ENCODE results near the gene KRT76.

KRT76 gene

GRCh38 chr12:52787324-52788191, 10.4 kb upstream of the KRT76 start:
- H3K4me3 ChIP-seq = no peak overlapping the region
- H3K27ac ChIP-seq = no peak overlapping the region

- H3K4me3 ChIP-seq = no peak overlapping the region
- H3K27ac ChIP-seq = no peak overlapping the region
Measured at GRCh38 chr12:52784909-52785308, 7.8 kb upstream of the KRT76 start.

GRCh38 chr12:52783563-52784316, 6.6 kb upstream of the KRT76 start:
- H3K4me3 ChIP-seq = no peak overlapping the region
- H3K27ac ChIP-seq = no peak overlapping the region

- Histone ChIP-seq H3K4me3 (no peak overlapping the region), H3K27ac (no peak overlapping the region)
Measured at GRCh38 chr12:52782502-52782901, 5.4 kb upstream of the KRT76 start.

GRCh38 chr12:52781399-52782082, 4.4 kb upstream of the KRT76 start:
- H3K4me3 ChIP-seq = no peak overlapping the region
- H3K27ac ChIP-seq = no peak overlapping the region

- Histone ChIP-seq H3K4me3 (no peak overlapping the region), H3K27ac (no peak overlapping the region)
Measured at GRCh38 chr12:52779914-52780313, 2.8 kb upstream of the KRT76 start.

GRCh38 chr12:52778833-52779232, 1.7 kb upstream of the KRT76 start:
- H3K4me3 ChIP-seq = no peak overlapping the region
- H3K27ac ChIP-seq = no peak overlapping the region

GRCh38 chr12:52777566-52777965, 421 bp upstream of the KRT76 start:
- no peak overlapping the region for H3K4me3 ChIP-seq

GRCh38 chr12:52776435-52776834, 710 bp downstream of the KRT76 start:
- no peak overlapping the region for H3K27ac ChIP-seq

More at GRCh38 chr12:52777566-52777965, 421 bp upstream of the KRT76 start:
- H3K27ac ChIP-seq = no peak overlapping the region

GRCh38 chr12:52774629-52775250, 2.4 kb downstream of the KRT76 start:
- Histone ChIP-seq H3K27ac (no peak overlapping the region), H3K4me3 (no peak overlapping the region)

More at GRCh38 chr12:52776435-52776834, 710 bp downstream of the KRT76 start:
- no peak overlapping the region for H3K4me3 ChIP-seq

GRCh38 chr12:52772772-52773171, 4.4 kb downstream of the KRT76 start:
- Histone ChIP-seq H3K4me3 (no peak overlapping the region), H3K27ac (no peak overlapping the region)

GRCh38 chr12:52772188-52772587, 5.0 kb downstream of the KRT76 start:
- H3K27ac ChIP-seq = no peak overlapping the region

GRCh38 chr12:52771505-52771904, 5.6 kb downstream of the KRT76 start:
- H3K4me3 ChIP-seq = no peak overlapping the region
- H3K27ac ChIP-seq = no peak overlapping the region

More at GRCh38 chr12:52772188-52772587, 5.0 kb downstream of the KRT76 start:
- H3K4me3 ChIP-seq = no peak overlapping the region

GRCh38 chr12:52771088-52771487, 6.1 kb downstream of the KRT76 start:
- H3K4me3 ChIP-seq = no peak overlapping the region
- no peak overlapping the region for H3K27ac ChIP-seq

- H3K4me3 ChIP-seq = no peak overlapping the region
- no peak overlapping the region for H3K27ac ChIP-seq
Measured at GRCh38 chr12:52769946-52770345, 7.2 kb downstream of the KRT76 start.

- no peak overlapping the region for H3K27ac ChIP-seq
- no peak overlapping the region for H3K4me3 ChIP-seq
Measured at GRCh38 chr12:52769354-52769753, 7.8 kb downstream of the KRT76 start.

- H3K4me3 ChIP-seq = no peak overlapping the region
- no peak overlapping the region for H3K27ac ChIP-seq
Measured at GRCh38 chr12:52768479-52769200, 8.5 kb downstream of the KRT76 start.

- Histone ChIP-seq H3K4me3 (no peak overlapping the region), H3K27ac (no peak overlapping the region)
Measured at GRCh38 chr12:52767427-52767826, 9.7 kb downstream of the KRT76 start.

- no peak overlapping the region for H3K27ac ChIP-seq
- no peak overlapping the region for H3K4me3 ChIP-seq
Measured at GRCh38 chr12:52767020-52767379, 10.1 kb downstream of the KRT76 start.

Measured in skin epidermis (tissue), 12 donors.